Calu3 (cell line): Measurements from ENCODE around the gene WTAP. TPM values are rescaled to one million over a fixed set of nuclear protein-coding genes. Genes with fewer than 3 reads are reported as not detected.

Experiments
- BruUV-seq: library from RNA; stranded (reverse); fragments of 400-500 nt; replicated peaks from 2 replicates; lab custom pipeline; 2021; lab: Mats Ljungman, UMichigan
- CTCF ChIA-PET: fragments of 300-600 bp; sonication (Branson Sonifier 250); formaldehyde crosslinking; loops from one replicate; lab custom pipeline; 2022; ENCODE audit warnings: antibody characterized with exemption; lab: Charles Lee
- DNase-seq: peaks from one replicate; pipeline ENCODE4 v3.0.0; 2022
- H3K27ac Mint-ChIP-seq: one replicate; pipeline ENCODE4 v1.8.0; 2022; ENCODE audit warnings: mixed read lengths; ENCODE audit not compliant: unreplicated experiment
- H3K27me3 Mint-ChIP-seq: one replicate; pipeline ENCODE4 v1.8.0; 2022; ENCODE audit warnings: mixed read lengths; ENCODE audit not compliant: unreplicated experiment
- H3K36me3 Mint-ChIP-seq: one replicate; pipeline ENCODE4 v1.8.0; 2022; ENCODE audit warnings: mild to moderate bottlenecking, moderate library complexity, mixed read lengths; ENCODE audit not compliant: insufficient read depth, unreplicated experiment
- H3K4me1 Mint-ChIP-seq: one replicate; pipeline ENCODE4 v1.8.0; 2022; ENCODE audit warnings: mild to moderate bottlenecking, low read depth, mixed read lengths; ENCODE audit not compliant: unreplicated experiment
- H3K4me3 Mint-ChIP-seq: one replicate; pipeline ENCODE4 v1.8.0; 2022; ENCODE audit warnings: mild to moderate bottlenecking, low read depth, moderate library complexity, mixed read lengths; ENCODE audit not compliant: unreplicated experiment
- H3K9me3 Mint-ChIP-seq: one replicate; pipeline ENCODE4 v1.8.0; 2022; ENCODE audit warnings: low read depth, mixed read lengths; ENCODE audit not compliant: unreplicated experiment
- CTCF ChIP-seq: fragments of 200-600 bp; IDR thresholded peaks from one replicate; pipeline ENCODE4 v1.8.0; 2022; ENCODE audit warnings: antibody characterized with exemption; ENCODE audit not compliant: unreplicated experiment
- intact Hi-C: fragments of 100-400 bp; cut with micrococcal nuclease; formaldehyde crosslinking; loops from one replicate; pipeline ENCODE4 v1.10.0; 2022; ENCODE audit not compliant: unreplicated experiment
- total RNA-seq: library from RNA; stranded (reverse); gene quantifications from 2 replicates; pipeline ENCODE4 v1.2.3, GENCODE V29; 2022

The WTAP gene
- total RNA-seq, 1 experiment from 2014 or later, result 103 TPM

DNA sequence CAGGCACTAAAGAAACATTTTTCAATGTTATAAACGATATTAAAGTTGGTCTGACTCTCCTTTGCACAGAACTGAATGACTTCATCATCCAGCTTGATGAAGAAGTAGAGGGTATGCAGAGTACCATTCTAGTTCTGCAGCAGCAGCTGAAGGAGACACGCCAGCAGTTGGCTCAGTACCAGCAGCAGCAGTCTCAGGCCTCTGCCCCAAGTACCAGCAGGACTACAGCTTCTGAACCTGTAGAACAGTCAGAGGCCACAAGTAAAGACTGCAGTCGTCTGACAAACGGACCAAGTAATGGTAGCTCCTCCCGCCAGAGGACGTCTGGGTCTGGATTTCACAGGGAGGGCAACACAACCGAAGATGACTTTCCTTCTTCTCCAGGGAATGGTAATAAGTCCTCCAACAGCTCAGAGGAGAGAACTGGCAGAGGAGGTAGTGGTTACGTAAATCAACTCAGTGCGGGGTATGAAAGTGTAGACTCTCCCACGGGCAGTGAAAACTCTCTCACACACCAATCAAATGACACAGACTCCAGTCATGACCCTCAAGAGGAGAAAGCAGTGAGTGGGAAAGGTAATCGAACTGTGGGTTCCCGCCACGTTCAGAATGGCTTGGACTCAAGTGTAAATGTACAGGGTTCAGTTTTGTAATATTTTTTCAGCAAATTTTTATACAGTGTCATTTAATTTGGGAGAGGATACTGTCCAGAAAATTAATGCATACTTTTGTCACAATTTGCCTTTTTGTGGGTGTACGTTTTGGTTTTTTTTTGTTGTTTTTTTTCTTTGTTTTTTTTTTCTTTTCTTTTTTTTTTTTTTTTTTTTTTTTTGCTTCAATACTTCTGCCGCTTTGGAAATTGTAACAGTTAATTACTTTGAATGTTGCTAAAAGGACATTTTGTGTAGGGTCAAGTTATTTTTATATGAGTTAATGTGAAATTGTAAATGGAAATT lies 27.9 kb downstream of the WTAP start:
- Mint-ChIP-seq H3K4me1 (peaks cover 17% of the 10 kb centered on the region), H3K4me3 (no peak overlapping the region), H3K36me3 (peaks cover 65% of the 10 kb centered on the region), H3K27ac (no peak overlapping the region), H3K9me3 (no peaks in the 10 kb centered on the region), H3K27me3 (no peaks in the 10 kb centered on the region)
- BruUV-seq, result TSS peak; percentile 29
- intact Hi-C loops, result no loop called here
- no peak for TF ChIP-seq CTCF
- CTCF ChIA-PET, result no interaction called here
- no peak for DNase-seq

GRCh38 chr6:159756508-159756907 lies 29.2 kb downstream of the WTAP start:
- peaks cover 28% of the 10 kb centered on the region for H3K4me1 Mint-ChIP-seq
- no peaks in the 10 kb centered on the region for H3K27me3 Mint-ChIP-seq
- no peak overlapping the region for H3K4me3 Mint-ChIP-seq
- CTCF ChIA-PET, result interaction anchor here (0.7 kb wide), 1 partner anchor 30 kb away, joined by 3 read pairs; no protein-coding TSS in a partner anchor
- BruUV-seq, result no TSS peak
- intact Hi-C loops, result no loop called here
- H3K36me3 Mint-ChIP-seq, result peaks cover 77% of the 10 kb centered on the region
- no peak overlapping the region for H3K27ac Mint-ChIP-seq
- DNase-seq, result no peak
- H3K9me3 Mint-ChIP-seq, result no peaks in the 10 kb centered on the region
- TF ChIP-seq CTCF, result no peak

- Mint-ChIP-seq H3K27me3 (no peaks in the 10 kb centered on the region), H3K9me3 (no peaks in the 10 kb centered on the region), H3K4me3 (no peak overlapping the region), H3K36me3 (peaks cover 87% of the 10 kb centered on the region), H3K4me1 (peaks cover 35% of the 10 kb centered on the region), H3K27ac (peak overlapping the region; percentile 6)
- CTCF ChIA-PET, result interaction anchor here (1.5 kb wide), 1 partner anchor 32 kb away, joined by 3 read pairs; no protein-coding TSS in a partner anchor
- intact Hi-C loops, result no loop called here
- TF ChIP-seq CTCF, result no peak
- BruUV-seq, result no TSS peak
- DNase-seq, result no peak
Measured at GRCh38 chr6:159758031-159759001, 31.0 kb downstream of the WTAP start.

- H3K4me1 Mint-ChIP-seq, result peaks cover 36% of the 10 kb centered on the region
- CTCF ChIA-PET, result interaction anchor here (0.7 to 1.5 kb wide), 2 partner anchors 33 to 768 kb away, joined by 3 read pairs; no protein-coding TSS in a partner anchor
- intact Hi-C loops, result no loop called here
- H3K4me3 Mint-ChIP-seq, result peak overlapping the region; percentile 99
- DNase-seq, result no peak
- no TSS peak for BruUV-seq
- peak overlapping the region; percentile 75 for H3K27ac Mint-ChIP-seq
- TF ChIP-seq CTCF, result no peak
- H3K27me3 Mint-ChIP-seq, result no peaks in the 10 kb centered on the region
- no peaks in the 10 kb centered on the region for H3K9me3 Mint-ChIP-seq
- H3K36me3 Mint-ChIP-seq, result peaks cover 84% of the 10 kb centered on the region
Measured at GRCh38 chr6:159759645-159760044, 32.3 kb downstream of the WTAP start.
